Mucosa of rectum (tissue), 2 donors: ENCODE data around the gene RAPGEF2.

Experiments
- H3K27ac ChIP-seq, 2 donors: one replicate each; pipeline ENCODE4 v1.7.0; 2013; ENCODE audit warnings: inconsistent platforms in 2 of 2, low read depth in 2 of 2, low read length in 2 of 2
- H3K27me3 ChIP-seq, 2 donors: one replicate each; pipeline ENCODE4 v1.7.0; 2013; ENCODE audit warnings: low read length in 2 of 2; ENCODE audit not compliant: control insufficient read depth in 2 of 2, insufficient read depth in 2 of 2
- H3K36me3 ChIP-seq, 2 donors: one replicate each; pipeline ENCODE4 v1.7.0; 2013; ENCODE audit warnings: low read length in 2 of 2; ENCODE audit not compliant: control insufficient read depth in 2 of 2, insufficient read depth in 2 of 2
- H3K4me1 ChIP-seq, 2 donors: one replicate each; pipeline ENCODE4 v1.7.0; 2013; ENCODE audit warnings: low read length in 2 of 2, mild to moderate bottlenecking in 1 of 2; ENCODE audit not compliant: control insufficient read depth in 2 of 2, insufficient read depth in 2 of 2
- H3K4me3 ChIP-seq, 2 donors: one replicate each; pipeline ENCODE4 v1.7.0; 2013; ENCODE audit warnings: low read length in 2 of 2
- H3K9ac ChIP-seq, 2 donors: one replicate each; pipeline ENCODE4 v1.7.0; 2013; ENCODE audit warnings: low read length in 2 of 2, low read depth in 1 of 2, mild to moderate bottlenecking in 1 of 2
- H3K9me3 ChIP-seq, 2 donors: one replicate each; pipeline ENCODE4 v1.7.0; 2013; ENCODE audit warnings: low read length in 2 of 2; ENCODE audit not compliant: control insufficient read depth in 2 of 2
- donor health status: healthy.
- donor health status: Normal muscosa, but diverticular disease.

RAPGEF2 gene

DNA sequence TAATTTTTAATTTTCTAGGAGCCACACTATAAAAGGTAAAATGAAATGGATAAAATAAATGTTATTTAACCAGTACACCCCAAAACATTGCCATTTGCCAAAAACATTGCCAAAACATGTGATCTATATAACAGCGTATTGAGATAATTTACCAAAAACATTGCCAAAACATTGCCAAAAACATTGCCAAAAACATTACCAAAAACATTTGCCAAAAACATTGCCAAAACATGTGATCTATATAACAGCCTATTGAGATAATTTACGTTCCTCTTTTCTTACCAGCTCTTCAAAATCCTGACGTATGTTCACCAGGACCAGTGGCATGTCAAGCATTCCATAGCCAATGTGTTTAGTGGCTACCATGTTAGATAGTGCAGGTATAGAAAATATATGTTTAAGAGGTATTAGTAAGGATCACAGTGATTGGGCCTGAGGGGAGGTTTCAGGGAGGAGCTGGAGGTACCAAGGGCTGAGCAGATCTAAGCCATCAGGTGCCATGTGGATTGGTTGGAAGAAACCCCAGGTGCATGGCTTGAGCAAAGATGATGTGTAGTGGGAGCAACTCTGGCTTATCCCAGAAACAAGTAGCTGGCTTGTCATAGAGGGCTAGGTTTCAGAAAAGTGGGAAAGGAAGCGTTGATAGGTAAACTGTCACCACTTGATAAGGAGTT is 42.6 kb downstream of the RAPGEF2 start:
- Histone ChIP-seq H3K4me1 (no peaks in the 10 kb centered on the region), H3K27me3 (no peaks in the 10 kb centered on the region), H3K9me3 (no peaks in the 10 kb centered on the region), H3K27ac (no peak overlapping the region), H3K4me3 (no peak overlapping the region), H3K9ac (no peak overlapping the region), H3K36me3 (no peaks in the 10 kb centered on the region)

- no peak overlapping the region for H3K9ac ChIP-seq
- H3K27me3 ChIP-seq = no peaks in the 10 kb centered on the region
- no peak overlapping the region for H3K4me3 ChIP-seq
- H3K4me1 ChIP-seq = no peaks in the 10 kb centered on the region
- no peaks in the 10 kb centered on the region for H3K36me3 ChIP-seq
- H3K27ac ChIP-seq = no peak overlapping the region
- H3K9me3 ChIP-seq = no peaks in the 10 kb centered on the region
Measured at GRCh38 chr4:159145992-159146330, 43.1 kb downstream of the RAPGEF2 start.

- Histone ChIP-seq H3K9ac (no peak overlapping the region), H3K27ac (no peak overlapping the region), H3K27me3 (no peaks in the 10 kb centered on the region), H3K36me3 (no peaks in the 10 kb centered on the region), H3K9me3 (no peaks in the 10 kb centered on the region), H3K4me1 (no peaks in the 10 kb centered on the region), H3K4me3 (no peak overlapping the region)
Measured at GRCh38 chr4:159146488-159146887, 43.6 kb downstream of the RAPGEF2 start.

DNA sequence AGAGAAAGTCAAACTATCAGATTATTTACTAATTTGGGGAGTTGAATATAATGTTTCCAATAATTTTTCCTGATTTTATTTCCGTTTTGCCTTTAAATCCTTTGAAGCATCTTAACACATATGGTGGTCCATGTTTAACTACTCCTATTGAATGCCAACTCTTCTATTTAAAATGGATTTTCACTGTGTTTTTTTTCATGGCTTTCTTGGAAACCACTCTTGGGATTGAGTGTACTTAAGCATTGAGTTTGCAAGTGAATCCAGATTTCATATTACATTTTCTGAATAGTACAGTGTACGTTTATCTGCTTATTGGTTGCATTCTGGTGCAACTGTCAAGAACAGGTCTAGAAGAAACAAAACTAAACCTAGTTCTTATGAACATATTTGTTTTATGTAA is 45.6 kb downstream of the RAPGEF2 start:
- Histone ChIP-seq H3K4me1 (no peaks in the 10 kb centered on the region), H3K27me3 (no peaks in the 10 kb centered on the region), H3K9me3 (no peaks in the 10 kb centered on the region), H3K9ac (no peak overlapping the region), H3K36me3 (no peaks in the 10 kb centered on the region), H3K27ac (no peak overlapping the region), H3K4me3 (no peak overlapping the region)

GRCh38 chr4:159149666-159150065 is 46.8 kb downstream of the RAPGEF2 start:
- no peaks in the 10 kb centered on the region for H3K27me3 ChIP-seq
- H3K9me3 ChIP-seq = no peaks in the 10 kb centered on the region
- H3K4me3 ChIP-seq = no peak overlapping the region
- H3K4me1 ChIP-seq = no peaks in the 10 kb centered on the region
- H3K9ac ChIP-seq = no peak overlapping the region
- no peak overlapping the region for H3K27ac ChIP-seq
- H3K36me3 ChIP-seq = no peaks in the 10 kb centered on the region

GRCh38 chr4:159150396-159150795 is 47.5 kb downstream of the RAPGEF2 start:
- Histone ChIP-seq H3K4me3 (no peak overlapping the region), H3K9me3 (no peaks in the 10 kb centered on the region), H3K4me1 (no peaks in the 10 kb centered on the region), H3K27ac (no peak overlapping the region), H3K27me3 (no peaks in the 10 kb centered on the region), H3K9ac (no peak overlapping the region), H3K36me3 (no peaks in the 10 kb centered on the region)

GRCh38 chr4:159150821-159151390 is 48.0 kb downstream of the RAPGEF2 start:
- H3K36me3 ChIP-seq = no peaks in the 10 kb centered on the region
- no peak overlapping the region for H3K9ac ChIP-seq
- H3K4me3 ChIP-seq = no peak overlapping the region
- no peaks in the 10 kb centered on the region for H3K27me3 ChIP-seq
- no peaks in the 10 kb centered on the region for H3K4me1 ChIP-seq
- no peak overlapping the region for H3K27ac ChIP-seq
- H3K9me3 ChIP-seq = no peaks in the 10 kb centered on the region

DNA sequence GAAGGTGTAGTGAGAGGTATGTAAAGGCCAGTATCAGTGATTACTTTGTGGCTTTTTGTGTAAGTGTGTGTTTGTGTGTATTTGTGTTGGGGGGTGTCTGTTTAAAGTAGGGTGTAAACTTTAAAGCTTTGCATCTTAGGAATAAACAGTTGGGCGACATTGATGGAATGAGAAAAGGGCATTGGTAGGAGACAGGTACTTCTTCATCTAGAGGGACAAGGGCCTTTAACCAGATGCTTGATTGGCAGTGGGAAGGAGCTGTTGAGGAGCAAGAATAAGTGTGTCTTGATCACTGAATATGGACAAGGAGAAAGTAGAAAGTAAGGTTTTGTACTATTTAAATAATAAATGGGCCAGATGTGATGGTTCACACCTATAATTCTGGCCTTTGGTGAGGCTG is 48.8 kb downstream of the RAPGEF2 start:
- H3K4me3 ChIP-seq = no peak overlapping the region
- H3K27ac ChIP-seq = no peak overlapping the region
- H3K36me3 ChIP-seq = no peaks in the 10 kb centered on the region
- H3K9me3 ChIP-seq = no peaks in the 10 kb centered on the region
- H3K27me3 ChIP-seq = no peaks in the 10 kb centered on the region
- H3K4me1 ChIP-seq = no peaks in the 10 kb centered on the region
- H3K9ac ChIP-seq = no peak overlapping the region

GRCh38 chr4:159152181-159152580 is 49.3 kb downstream of the RAPGEF2 start:
- no peaks in the 10 kb centered on the region for H3K36me3 ChIP-seq
- no peak overlapping the region for H3K4me3 ChIP-seq
- H3K27me3 ChIP-seq = no peaks in the 10 kb centered on the region
- no peak overlapping the region for H3K27ac ChIP-seq
- no peaks in the 10 kb centered on the region for H3K4me1 ChIP-seq
- H3K9me3 ChIP-seq = no peaks in the 10 kb centered on the region
- no peak overlapping the region for H3K9ac ChIP-seq

DNA sequence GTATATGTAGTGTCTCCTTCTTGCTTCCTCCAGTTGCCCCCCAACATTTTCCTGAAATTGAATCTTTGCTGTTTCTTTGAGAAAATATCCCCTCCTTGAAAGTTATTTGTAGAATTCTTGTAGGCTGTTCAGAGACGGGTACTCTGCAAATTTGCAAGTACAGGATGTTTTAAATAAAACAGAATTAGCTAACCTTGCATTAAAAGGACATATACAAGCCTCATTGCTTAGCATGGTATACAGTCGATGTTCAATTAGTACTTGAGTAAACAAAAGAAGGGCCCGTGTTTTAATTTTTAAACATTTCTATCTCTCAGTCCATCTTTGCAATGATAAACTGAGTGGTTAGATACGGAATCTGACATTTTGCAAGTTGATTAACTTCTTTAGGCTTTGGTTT is 50.8 kb downstream of the RAPGEF2 start:
- Histone ChIP-seq H3K4me3 (no peak overlapping the region), H3K27ac (no peak overlapping the region), H3K36me3 (no peaks in the 10 kb centered on the region), H3K9ac (no peak overlapping the region), H3K27me3 (no peaks in the 10 kb centered on the region), H3K4me1 (peaks cover 0 to 5% of the 10 kb centered on the region in 2 donors), H3K9me3 (no peaks in the 10 kb centered on the region)
